Midbrain (tissue), 1 donor: ENCODE measurements around the gene GFPT2.
"Not testable (repeated sequence)": the region's sequence is repeated elsewhere in the genome, so short reads cannot be mapped to it uniquely, and the experiment has no call there.

Source experiments
- DNase-seq: peaks from one replicate; lab custom pipeline; 2025; lab: John Stamatoyannopoulos, UW

The GFPT2 gene

DNA sequence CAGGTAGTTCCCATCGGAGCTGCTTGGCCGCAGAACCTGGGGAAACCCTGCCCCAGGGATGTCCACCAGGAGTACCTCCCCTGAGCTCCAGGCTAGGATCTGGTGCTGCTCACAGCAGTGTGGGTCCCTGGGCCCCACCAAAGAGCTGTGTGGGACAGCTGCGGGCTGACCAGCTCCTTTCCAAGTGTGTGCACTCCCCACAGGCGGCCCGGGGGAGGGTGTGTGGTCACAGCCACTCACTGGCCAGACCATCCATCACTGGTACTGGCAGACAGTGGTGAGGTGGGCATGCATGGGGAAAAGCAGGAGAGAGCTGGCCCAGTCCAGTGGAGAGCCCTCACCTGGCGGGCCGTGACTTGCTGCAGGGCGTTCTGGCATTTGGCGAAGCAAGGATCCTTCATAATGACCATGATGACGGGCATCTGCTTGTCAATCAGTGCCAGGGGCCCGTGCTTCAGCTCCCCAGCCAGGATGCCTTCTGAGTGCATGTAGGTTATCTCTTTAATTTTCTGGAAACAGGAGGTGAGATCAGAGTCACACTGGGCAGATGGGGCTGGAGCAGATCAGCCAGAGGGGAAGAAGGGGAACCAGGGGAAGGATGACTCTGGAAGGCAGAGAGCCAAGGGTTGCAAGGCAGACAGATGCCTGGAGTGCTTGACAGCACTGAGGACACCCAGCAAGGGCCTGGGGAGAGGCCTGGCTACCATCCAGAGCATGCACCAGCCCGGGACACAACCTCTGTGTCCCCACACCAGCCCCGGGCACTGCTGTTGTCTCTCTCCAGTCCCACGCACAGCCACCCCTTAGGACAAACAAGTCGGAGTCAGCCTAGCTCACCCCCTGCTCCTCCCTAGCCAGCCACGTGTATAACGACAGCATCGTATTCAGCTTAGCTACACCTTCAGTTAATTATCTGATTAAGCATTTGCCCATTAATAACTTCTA, 48.4 kb downstream of the GFPT2 start:
- DNase-seq = no peak

DNA sequence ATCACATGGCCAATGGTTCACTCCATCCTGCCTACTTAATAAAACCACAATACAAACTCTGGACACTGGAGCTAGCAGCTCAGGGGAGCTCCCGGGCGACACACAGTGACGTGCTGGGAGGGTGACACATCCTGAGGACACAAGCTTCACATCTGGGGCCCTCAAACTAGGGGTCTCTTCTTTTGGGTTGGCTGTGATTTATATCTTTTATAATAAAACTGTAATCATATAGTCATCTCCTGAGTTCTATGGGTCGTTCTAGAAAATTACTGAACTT, 49.2 kb downstream of the GFPT2 start:
- no peak for DNase-seq

DNA sequence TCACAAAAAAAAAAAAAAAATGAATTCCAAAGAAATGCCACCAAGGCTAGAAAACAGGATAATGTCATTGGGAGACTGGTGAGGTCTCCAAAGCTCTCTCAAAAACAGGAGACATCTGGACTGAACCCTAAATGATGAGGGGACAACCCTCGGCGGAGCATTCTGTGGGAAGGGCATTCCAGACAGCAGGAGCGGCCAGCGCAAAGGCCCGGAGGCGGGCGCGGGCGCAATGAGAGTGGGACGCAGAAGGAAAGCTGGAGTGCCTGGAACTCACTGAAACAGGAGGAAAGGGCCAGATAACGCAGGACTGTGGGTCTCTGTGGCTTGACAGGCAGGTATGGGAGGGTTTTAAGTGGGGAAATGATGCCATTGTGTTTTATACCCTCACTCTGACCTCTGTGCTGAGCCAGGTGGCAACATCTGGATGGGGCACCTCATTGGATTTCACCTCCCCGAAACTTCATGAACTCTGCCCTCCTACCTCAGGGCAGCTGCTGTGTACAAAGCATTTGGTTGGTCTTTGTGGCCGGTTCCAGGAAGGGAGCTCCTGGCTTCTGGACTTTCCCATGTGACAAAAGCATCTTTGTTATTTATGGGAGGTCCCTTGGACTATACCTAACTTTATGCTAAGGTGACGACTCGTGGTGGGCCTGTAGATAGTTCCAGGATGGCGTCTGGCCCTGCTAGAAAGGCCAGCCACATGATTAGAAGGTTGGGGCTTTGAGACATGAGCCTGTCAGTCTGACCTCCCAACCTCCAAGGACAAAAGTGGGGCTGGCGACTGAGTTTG, 49.7 kb downstream of the GFPT2 start:
- DNase-seq = no peak

DNA sequence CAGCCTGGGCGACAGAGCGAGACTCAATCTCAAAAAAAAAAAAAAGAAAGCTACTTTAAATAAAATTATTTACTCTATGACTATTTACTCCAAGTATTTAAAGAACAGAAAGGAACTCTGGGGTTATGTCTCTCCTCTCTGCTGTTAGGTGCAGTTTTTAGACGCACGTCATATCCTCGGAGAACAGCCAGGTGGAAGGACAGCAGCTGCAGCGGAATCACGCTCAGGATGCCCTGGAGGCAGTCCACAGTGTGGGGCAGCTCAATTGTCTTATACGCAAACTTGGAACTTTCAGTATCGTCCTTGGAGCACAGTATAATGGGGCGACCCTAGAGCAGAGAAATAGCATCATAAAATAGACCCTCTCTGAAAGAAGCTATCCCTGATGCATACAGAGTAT, 50.9 kb downstream of the GFPT2 start:
- DNase-seq = no peak

DNA sequence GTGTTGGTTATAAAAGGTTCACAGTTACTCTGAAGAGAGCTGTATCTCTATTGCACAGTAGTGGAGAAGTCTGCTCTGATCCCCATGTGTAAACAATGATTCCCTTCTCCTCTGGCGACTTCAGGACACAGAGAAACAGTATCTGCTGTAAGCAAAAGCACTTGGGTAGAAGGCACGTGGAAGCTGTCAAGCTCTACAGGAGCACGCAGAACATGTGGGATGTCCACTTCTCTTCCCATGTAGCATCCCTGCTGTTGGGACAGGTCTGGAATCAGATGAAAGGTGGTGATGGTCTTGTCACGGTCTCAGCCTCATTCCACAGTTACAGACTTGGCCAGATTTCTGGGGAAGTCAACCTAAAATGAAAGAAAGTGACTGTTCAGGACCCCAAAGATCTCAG, 51.9 kb downstream of the GFPT2 start:
- DNase-seq = no peak

DNA sequence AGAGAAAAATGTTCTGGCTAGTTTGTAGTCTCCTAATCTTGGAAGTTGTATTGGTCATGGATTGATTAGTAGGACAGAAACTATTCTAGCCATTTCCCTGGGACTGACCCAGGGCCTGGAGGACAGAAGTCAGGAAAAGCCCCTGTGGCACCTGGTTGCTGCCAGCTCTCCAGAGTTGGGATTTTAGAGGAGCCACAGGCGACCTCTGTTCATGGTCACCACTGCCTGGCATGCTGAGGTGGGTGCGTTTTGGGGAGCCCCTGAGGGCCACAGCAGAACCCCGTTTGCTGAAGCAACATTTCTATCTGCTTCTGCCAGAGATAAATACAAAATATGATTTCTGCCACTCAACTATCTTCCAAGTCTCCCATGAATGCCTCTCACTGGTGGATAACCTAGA, 53.6 kb downstream of the GFPT2 start:
- DNase-seq = no peak

DNA sequence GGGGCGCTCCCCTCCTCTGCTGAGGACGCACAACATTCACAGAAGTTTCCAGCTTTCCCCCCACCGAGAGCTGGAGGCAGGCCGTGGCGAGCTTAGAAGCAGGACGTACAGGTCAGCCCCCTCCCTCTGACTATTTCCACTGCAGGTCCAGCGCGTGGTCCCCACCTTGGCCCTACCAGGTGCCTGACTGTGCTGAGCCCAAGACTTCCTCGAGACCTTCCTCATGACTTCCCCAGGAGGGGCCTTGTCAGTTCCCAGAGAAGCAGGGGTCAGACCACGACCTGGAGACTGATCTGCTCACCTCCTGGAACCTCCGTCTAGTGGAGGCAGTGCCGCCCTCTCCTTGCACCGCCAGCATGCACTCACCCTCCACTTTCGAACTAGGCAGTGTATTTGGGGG, 54.1 kb downstream of the GFPT2 start:
- not testable (repeated sequence) for DNase-seq

DNA sequence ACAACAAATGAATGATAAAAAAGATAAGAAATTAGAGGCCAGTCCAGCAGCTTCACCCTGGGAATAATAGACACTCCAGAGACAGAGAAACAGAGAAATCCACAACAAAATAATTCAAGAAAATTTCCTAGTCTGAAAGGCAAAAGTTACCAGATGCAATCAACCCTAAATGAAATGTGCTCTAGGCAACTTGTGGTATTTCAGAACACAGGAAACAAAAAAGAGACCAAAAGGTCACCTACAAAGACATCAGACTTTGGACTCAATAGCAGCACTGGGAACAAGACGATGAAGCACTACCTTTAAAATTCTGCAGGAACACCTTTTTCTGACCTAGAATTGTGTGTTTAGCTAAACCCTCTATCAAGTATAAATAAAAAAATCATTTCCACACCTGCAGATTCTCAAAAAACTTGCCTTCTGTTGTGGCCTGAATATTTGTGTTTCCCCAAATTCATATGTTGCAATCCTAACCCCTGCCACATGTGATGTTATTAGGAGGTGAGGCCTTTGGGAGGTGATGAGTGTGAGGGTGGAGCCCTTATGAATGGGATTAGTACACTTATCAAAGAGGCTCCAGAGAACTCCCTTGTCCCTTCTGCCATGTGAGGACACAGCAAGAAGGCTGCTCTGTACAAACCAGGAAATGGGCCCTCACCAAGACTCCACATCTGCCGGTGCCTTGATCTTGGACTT, 55.4 kb downstream of the GFPT2 start:
- no peak for DNase-seq

DNA sequence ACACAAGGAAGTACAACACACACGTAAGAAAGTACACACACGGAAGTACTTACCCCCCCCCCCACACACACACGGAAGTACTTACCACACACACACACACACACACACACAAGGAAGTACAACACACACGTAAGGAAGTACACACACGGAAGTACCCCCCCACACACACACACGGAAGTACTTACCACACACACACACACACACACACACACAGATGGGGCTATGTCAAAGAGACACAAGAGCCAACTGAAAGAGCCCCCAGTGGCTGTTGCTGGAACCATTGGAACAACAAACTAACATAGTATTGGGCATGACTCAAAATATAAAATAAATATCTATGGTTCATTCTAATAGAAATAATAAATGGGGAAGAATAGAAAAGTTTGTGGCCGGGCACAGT, 56.4 kb downstream of the GFPT2 start:
- DNase-seq = no peak

DNA sequence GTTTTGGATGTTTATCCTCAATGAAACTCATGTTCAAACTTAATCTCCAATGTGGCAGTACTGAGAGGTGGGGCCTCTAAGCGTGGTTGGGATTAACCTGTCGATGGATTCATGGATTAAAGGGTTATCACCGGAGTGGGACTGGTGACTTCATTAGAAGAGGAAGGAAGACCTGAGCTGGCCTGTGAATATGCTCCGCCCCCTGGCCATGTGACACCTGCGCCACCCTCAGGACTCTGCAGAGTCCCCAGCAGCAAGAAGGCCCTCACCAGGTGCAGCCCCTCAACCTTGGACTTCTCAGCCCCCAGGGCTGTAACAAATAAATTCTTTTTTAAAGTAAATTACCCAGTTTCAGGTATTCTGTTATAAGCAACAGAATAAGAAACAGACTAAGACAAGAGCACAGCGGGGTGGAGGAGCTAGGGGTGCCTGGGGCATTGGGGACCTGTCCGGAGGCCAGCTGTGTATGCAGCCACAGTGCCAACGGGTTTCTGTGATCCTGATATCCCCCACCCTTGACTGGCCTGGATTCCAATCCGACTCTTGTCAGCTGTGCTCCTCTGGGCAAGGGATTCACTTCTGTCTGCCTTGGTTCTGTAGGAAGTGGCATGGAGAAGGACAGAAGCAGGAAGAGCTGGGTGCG, 58.1 kb downstream of the GFPT2 start:
- DNase-seq = no peak

DNA sequence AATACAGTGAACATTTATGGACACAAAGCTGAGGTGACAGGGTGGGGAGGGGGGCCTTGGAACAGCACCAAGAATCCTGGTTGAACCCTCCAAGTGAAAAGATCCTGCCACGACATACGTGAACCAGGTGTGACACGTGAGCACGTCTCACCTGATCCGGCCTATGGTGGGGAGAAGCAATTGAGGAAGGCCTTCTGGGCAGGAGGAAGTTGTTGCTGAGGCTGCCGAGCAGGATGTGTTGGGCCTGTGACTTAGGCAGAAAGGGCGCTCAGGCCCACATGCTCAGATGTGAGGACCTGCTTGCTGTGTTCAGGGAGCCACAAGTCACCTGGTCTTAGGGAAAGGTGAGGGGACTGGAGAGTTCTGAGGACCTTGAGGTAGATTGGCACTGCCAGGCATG, 58.7 kb downstream of the GFPT2 start:
- no peak for DNase-seq

DNA sequence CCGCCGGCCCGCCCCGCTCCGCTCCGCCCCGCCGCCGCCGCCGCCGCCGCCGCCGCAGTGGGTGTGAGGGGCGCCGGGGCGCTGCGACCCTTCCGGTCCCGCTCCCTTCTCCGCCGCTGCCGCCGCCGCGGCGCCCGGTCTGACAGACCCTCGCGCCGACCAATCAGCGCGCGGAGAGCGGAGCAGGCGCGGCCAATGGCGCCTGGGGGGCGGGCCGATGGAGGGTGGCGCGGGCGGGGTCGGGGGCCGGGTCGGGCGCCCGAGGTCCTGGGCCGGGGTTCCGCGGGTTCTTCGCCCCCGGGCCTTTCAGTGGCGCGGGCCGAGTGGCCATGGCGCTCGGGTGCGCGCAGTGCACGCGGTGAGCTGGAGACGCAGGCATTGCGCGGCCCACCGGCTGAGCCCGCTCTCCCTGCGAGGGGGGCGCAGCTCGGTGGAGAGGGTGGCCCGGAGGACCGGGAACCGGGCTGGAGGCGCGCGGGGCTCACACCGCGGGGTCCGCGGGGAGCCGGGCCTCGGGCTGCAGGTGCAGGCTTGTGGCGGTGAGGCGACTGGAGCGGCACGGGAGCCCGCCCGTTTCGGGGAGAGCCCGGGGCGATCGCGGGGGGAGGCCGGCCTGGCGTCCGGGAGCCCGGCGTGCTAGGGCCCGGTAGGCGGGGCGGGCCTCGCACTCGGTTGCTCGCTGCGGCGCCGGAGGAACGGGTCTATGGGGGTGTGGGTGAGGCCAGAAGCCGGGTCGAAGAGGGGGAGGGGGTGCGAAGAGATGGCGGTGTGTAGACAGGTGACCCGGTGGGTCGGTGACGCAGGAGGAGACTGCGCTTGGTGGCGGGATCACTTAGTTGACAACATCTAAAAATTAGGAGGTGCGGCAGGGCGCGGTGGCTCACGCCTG, 60.9 kb downstream of the GFPT2 start, which contains the start of gene MAPK9:
Gene MAPK9 (minus strand): TSS at position 141 of the 889 bp plus-strand sequence. CDS start 11,522 bp downstream, outside the sequence.
- peak; percentile 90 for DNase-seq

DNA sequence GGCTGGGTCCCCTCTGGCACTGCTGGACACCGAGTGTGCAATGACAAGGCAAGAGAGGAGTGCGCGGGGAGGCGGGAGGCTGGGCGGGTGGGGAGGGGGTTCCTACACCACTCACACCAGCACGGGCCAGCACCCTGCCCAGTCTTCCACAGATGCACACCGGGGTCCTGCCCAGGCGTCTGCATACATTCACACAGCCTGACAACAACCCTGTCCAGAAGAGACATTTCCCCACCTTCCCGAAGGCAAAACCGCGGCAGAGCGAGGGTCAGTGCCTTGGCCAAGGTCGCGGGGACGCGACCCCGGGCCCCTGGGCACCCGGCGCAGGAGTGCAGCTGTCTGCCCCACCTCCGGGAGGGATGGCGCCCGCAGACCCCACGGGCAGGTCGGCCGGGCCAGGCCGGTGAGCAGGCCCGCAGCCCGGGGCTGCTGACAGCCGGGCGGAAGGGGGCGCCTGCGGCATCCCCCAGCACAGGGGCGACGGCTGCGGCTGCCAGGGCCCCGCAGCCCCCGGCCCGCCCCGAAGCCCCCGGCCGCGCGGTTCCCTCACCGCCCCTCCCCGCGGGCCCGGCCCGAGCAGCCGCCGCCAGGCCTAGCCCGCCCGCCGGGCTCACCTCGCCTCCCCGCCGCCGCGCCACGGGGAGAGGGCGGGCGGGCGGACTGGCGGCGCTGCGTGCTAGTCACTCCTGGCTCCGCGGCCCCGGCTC, 61.7 kb downstream of the GFPT2 start:
- DNase-seq = peak; percentile 12

DNA sequence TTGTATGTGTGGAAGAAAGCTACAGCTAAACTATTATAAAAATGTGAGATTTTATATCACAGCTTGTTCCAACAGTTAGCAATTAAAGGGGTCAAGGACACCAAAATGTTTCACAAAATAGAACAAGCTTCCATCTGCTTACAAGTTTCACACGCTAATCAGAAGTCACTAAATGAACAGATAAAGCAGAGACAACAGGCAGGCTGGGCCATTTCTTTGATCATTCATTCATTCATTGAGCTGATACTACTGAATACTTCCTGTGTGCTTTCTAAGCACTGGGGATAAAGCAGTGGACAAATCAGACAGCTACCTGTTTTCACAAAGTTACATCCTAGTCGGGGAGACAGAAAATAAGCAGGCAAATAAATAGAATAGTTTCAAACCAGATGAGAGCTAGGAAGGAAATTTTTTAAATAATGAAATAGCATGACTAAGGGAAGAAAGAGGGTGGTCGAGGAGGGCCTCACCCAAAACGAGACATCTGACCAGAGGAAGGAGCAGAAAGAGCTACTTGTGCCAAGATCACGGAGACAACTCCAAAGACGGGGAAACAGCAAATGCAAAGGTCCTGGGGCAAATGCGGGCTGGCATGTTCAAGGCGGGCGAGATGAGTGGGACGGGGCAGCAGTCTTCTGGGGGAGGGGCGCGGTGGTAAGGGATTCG, 62.4 kb downstream of the GFPT2 start:
- DNase-seq = no peak

DNA sequence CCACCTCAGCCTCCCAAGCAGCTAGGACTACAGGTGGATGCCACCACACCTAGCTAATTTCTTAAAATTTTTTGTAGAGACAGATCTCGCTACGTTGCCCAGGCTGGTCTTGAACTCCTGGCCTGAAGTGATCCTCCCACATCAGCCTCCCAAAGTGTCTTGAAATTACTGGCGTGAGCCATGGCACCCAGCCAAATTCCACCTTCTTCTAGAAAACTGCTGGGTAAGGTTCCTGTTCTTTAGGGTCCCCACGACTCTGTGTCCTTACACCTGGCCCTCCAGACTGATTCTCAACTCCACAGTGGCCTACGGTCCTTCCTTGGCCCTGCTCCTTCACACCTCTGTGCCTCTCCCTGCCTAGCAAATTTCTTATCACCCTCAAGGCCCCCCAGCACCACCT, 63.2 kb downstream of the GFPT2 start:
- DNase-seq = no peak

DNA sequence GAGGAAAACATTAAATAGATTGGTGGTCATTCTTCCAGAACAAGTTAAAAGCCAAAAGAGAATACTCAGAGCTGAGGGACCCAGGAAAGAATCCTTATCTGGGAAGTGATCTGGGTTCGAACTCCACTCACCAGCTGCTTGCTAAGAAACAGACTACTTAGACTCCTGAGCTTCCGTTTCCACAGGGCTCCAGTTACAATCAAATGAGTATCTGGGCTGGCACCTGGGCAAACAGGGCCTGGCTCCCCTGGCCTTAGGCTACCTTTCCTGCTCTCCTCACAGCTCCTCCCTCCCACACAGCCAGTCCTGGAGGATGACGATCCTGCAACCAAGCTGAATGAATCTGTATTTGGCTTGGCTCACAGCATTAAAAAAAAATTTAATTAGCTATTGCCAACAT, 63.7 kb downstream of the GFPT2 start:
- no peak for DNase-seq

DNA sequence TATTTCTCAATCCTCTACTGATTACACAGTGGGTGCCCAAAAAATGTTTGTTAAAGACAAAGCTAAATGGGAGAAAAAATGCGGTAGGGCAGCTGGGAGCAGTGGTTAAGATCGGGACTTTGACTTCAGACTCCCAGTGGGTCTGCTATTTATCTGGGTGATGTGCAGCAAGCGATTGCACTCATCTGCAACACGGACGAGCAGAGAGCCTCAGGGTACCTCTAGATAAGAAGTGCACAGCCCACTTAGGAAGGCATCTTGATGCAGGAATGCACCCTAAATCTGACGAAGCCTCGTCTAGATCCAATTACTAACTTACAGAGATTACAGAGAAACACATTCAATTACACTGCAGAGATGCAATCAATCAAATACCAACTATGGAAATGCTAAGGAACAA, 65.3 kb downstream of the GFPT2 start:
- no peak for DNase-seq

DNA sequence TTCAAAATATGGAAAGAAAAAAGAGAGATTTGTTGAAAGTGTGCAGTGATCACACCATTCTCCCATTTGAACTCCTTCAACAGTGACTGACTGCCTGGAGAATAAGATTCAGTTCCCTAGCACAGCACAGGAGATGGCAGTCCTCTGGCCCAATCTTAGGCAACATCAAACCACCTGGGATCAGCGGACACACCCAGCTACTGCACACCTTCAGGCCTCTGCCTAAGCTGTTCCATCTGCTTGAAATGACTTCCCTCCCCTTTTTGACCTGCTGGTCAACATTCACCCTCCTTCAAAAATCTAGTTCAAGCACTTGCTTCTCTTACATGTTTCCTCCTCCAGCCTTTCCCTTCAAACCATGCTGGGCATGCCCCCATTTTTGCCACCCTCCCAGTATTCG, 65.7 kb downstream of the GFPT2 start:
- no peak for DNase-seq

DNA sequence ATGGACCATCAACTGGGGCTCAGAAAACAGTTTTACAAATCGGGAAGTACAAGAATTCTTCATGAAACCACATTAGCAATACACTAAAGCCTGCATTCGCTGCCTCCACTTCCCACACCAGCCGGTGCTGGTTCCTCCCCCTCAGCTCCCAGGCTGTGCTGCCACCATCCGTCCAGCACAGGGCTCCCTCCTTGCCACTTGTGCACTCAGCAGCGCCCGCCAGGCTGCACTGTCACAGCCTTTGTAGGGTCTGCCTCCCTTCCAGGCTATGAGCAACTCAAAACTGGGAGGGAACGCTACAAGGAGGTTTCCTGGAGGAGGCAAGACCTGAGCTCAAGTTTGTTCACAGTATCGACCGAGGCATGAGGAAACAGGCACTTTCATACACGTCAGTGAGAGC, 69.0 kb downstream of the GFPT2 start:
- peak; percentile 57 for DNase-seq

DNA sequence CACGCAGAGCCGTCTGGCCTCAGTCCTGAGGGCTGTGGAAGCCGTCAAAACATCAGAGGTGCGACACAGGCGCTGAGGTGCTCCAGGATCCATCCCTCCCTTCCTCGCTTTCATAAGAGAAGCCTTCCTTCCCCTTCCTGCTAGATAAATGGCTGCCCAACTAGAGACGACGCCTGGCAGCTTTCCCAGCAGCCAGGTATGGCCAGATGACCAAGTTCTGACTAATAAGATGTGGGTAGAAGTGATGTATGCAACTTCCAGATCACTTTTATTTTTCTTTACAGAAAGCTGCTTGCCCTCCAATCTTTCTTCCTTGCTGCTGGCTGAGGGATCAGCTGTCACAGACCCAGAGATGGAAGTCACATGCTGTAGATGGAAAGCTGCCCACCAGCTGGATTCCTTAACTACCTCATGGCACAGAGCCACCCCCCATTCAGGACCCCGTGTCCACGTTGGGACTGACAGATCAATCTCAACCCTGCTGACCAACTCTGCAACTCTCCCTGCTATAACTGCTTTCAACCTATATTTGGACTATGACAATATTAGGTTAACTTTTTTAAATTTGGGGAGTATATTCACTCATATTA, 70.0 kb downstream of the GFPT2 start:
- no peak for DNase-seq
